ENCODE measurements around the gene ALG8.
"Not testable (repeated sequence)": the region's sequence is repeated elsewhere in the genome, so short reads cannot be mapped to it uniquely, and the experiment has no call there.

ALG8 gene

GRCh38 chr11:78069465-78069864, 70.0 kb downstream of the ALG8 start:
- no peak for DNase-seq (ENCODE audit: low read depth)

DNA sequence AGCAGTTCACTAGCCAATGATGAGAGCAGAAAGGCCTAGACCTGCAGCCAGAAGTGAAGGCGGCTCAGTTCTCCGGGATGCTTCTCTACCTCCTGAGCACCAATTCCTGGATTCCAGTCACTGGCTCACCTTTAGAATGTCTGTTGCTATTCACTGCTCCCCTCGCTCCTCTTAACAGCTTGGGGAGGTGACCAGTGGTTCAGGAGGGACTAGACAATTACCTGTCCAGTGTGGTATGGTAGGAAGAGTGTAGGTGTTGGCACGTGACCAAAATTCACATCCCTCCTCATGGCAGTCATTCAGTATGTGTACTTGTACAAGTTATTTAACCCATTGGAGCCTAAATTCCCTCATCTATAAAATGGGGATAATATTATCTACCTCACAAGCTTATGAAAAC, 71.7 kb downstream of the ALG8 start:
- DNase-seq (ENCODE audit: low read depth) = no peak

DNA sequence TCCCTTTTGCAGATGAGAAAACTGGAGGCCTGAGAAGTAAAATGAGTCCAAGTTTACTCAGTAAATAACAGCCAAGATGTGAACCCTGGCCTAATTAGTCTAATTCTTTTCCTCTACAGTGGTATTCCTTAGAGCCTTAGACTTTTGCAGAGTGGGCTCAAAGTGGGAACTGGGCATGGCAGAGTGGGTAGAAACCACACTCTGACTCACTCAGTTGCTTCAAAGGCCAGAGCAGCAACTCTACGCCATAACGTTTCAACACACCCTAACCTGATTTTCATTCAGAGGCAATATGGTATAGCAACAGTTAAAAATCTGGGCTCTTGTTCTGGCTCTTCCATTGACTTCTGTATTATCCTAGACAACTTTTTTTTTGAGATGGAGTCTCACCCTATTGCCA, 73.0 kb downstream of the ALG8 start:
- no peak for DNase-seq (ENCODE audit: low read depth)

DNA sequence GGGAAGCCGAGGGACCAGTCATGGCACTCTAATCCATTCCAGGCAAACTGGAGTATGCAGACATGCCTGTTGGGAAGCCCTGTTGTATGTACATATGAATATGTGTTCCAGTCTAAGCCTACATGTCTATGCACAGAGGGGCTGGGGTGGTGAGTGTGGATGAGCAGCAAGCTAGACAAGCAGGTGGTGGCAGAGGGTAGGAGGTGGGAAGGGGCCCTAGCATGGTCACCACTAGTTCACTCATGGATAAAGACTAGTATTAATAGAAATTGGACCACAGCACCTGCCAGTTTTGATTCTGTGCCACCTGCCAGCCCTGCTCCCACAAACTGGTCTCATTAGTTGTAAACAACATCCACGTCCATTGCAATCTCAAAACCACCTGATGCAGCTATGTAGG, 74.2 kb downstream of the ALG8 start:
- DNase-seq (ENCODE audit: low read depth) = no peak

DNA sequence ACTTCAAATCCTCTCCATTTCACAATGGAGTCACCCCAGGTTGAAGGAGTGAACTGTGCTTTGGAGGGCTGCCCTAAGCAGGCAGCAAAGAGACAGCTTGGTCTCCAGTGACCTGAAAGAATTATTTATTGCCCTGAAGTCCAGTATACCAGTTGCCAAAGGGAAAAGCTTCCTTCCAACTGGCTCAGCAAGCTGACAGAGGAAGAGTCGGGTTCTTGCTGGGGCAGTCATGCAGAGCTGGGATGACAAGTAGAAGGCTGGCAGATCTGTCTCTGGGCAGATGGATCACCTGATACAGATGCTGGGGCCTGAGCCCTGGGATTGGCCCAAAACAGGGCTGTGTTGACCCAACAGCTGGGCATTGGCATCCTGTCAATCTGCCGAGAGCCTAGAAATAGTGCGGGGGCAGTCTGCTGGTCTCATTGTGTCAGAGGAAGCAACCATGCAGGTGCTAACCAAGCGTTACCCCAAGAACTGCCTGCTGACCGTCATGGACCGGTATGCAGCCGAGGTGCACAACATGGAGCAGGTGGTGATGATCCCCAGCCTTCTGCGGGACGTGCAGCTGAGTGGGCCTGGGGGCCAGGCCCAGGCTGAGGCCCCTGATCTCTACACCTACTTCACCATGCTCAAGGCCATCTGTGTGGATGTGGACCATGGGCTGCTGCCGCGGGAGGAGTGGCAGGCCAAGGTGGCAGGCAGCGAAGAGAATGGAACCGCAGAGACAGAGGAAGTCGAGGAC, 75.8 kb downstream of the ALG8 start, which contains the start of gene THRSP:
THRSP (plus strand) TSS at position 422 of the 742 bp plus-strand sequence; CDS start at position 443, 21 bp downstream.
- no peak for DNase-seq (ENCODE audit: low read depth)

GRCh38 chr11:78062671-78063070, 76.8 kb downstream of the ALG8 start:
- no peak for DNase-seq (ENCODE audit: low read depth)

- DNase-seq (ENCODE audit: low read depth) = no peak
These were observed 77.5 kb downstream of the ALG8 start for GRCh38 chr11:78061921-78062311.

- no peak for DNase-seq (ENCODE audit: low read depth)
These were observed 78.1 kb downstream of the ALG8 start for GRCh38 chr11:78061088-78061920.

GRCh38 chr11:78060533-78060932, 78.9 kb downstream of the ALG8 start:
- no peak for DNase-seq (ENCODE audit: low read depth)

DNA sequence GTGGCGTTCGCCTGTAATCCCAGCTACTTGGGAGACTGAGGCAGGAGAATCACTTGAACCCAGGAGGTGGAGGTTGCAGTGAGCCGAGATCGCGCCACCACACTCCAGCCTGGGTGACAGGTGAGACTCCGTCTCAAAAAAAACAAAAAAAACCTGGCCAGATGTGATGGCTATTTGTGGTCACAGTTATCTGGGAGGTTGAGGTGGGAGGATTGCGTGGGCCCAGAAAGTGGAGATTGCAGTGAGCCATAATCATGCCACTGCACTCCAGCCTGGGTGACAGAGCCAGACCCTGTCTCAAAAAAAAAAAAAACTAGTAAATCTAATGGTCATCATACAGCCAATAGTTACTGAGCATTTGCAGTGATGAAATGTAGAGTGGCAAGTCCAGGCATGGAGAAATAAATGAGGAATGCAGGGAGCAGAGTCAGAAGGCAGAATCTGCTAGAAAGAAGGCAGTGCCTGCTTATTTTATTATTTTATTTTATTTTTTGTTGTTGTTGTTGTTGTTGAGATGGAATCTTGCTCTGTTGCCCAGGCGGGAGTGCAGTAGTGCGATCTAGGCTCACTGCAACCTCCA, 79.6 kb downstream of the ALG8 start:
- DNase-seq (ENCODE audit: low read depth) = not testable (repeated sequence)

GRCh38 chr11:78057462-78058055, 81.9 kb downstream of the ALG8 start:
- no peak for DNase-seq (ENCODE audit: low read depth)

DNA sequence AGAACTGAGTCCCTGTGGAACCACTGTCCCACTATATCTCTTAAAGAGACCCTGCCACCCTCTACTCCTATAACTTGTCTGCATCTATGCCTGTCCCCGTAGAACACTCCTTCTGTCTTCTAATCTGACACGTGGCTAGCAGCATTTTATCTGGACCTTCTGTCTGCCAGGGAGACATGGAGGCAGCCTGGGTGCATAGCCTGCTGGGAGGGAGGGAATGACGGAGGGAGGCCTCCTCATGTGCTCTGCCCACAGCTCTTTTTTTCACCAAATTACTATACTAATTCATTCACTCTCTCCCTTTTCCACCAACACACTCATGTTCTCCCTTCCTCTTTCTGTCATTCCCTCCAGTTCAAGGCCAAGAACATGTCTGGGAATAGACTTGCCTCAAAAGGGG, 83.3 kb downstream of the ALG8 start:
- no peak for DNase-seq (ENCODE audit: low read depth)

DNA sequence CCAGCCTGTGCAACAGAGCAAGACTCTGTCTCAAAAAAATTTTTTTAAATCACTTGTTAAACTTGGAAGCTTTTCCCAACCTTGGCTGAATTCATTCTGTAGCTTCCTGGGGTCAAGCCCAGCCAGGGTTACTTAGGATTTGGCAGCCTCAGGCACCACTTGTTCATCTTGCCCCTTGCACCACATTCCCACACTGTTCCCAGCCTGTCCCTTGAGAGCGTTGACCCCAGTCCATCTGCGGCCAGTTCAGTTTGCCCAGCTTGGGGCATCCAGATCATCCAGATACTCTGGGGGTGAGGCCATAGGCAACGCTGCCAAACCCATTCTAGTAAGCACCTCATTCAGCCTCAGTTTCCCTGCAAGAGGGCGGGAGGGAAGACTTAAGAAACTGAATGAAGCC, 84.5 kb downstream of the ALG8 start:
- no peak for DNase-seq (ENCODE audit: low read depth)

DNA sequence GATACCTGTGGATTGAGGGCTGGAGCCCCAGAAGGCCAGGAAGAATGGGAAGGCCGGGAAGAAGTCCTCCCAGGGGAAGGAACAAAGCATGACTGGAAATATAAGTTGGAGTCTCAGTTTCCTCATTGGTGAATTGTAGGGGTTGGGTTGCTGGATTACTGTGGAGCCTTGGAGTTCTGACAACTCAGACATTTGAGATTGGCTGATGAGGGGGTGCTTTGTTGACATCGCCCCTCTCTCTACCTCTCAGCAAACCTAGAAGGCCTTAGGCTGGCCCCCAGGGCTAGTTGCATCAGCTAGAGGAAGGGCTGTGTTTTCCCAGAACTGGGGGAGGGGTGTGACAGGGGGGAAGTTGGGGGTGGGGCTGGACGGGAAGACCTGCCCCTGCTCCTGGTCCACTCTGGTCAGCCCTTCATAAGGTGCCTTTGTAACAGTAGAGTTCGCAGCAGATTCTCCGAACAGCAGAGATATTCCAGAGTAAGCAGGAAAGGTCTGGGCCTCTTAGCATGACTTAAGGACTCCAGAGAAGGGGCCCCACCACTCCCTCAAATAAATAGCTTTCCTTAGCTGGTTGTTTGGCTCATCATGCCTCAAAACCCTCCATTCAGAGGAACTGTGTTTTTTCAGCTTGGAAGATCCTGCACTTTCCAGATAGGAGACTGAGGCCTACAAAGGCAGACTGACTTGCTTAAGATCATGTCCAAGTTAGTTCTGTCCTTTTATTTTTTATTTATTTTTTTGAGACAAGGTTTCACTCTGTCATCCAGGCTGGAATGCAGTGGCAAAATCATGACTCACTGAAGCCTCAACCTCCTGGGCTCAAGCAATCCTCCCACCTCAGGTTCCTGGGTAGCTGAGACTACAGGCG, 88.2 kb downstream of the ALG8 start:
- no peak for DNase-seq (ENCODE audit: low read depth)

Measured in T-helper 22 cell (primary cell).